GM23338 (cell line): ENCODE measurements around the gene TSSC4. TPM values are rescaled to one million over a fixed set of nuclear protein-coding genes. Genes with fewer than 3 reads are reported as not detected.
"Not testable (repeated sequence)": the region's sequence is repeated elsewhere in the genome, so short reads cannot be mapped to it uniquely, and the experiment has no call there.

ENCODE experiments used
- ATAC-seq: fragments of 200-7000 bp; cut with Tn5 transposase; 3 replicates; pipeline ENCODE4 v1.9.1; 2020
- DNase-seq: peaks from one replicate; pipeline ENCODE4 v3.0.0-alpha.2; 2015; ENCODE audit warnings: low spot score
- H2AFZ ChIP-seq: fragments of 200-600 bp; sonication (generic); 2 replicates; pipeline ENCODE4 v1.8.0; 2016; ENCODE audit warnings: antibody characterized with exemption, mild to moderate bottlenecking, moderate library complexity
- H3F3A ChIP-seq: fragments of 200-600 bp; sonication (generic); replicated peaks from 2 replicates; pipeline ENCODE4 v1.8.0; 2017; ENCODE audit warnings: antibody characterized with exemption, mixed run types, low read depth
- H3K27ac ChIP-seq: fragments of 200-600 bp; sonication (generic); 2 replicates; pipeline ENCODE4 v1.6.1; 2016; ENCODE audit warnings: low read depth
- H3K27me3 ChIP-seq: fragments of 200-600 bp; sonication (generic); 2 replicates; pipeline ENCODE4 v1.8.0; 2016; ENCODE audit warnings: mild to moderate bottlenecking, mixed run types, moderate library complexity; ENCODE audit not compliant: insufficient read depth
- H3K36me3 ChIP-seq: fragments of 200-600 bp; sonication (generic); 2 replicates; pipeline ENCODE4 v1.8.0; 2016; ENCODE audit warnings: mild to moderate bottlenecking; ENCODE audit not compliant: insufficient read depth
- H3K4me1 ChIP-seq: fragments of 200-600 bp; sonication (generic); 2 replicates; pipeline ENCODE4 v1.8.0; 2016; ENCODE audit warnings: mild to moderate bottlenecking, moderate library complexity; ENCODE audit not compliant: insufficient read depth
- H3K4me2 ChIP-seq: fragments of 200-600 bp; sonication (generic); 2 replicates; pipeline ENCODE4 v1.7.1; 2017; ENCODE audit warnings: mixed run types
- H3K4me3 ChIP-seq: fragments of 200-600 bp; sonication (generic); 2 replicates; pipeline ENCODE4 v1.6.1; 2016; ENCODE audit warnings: mixed run types
- H3K79me2 ChIP-seq: fragments of 200-600 bp; sonication (generic); replicated peaks from 2 replicates; pipeline ENCODE4 v1.8.0; 2017; ENCODE audit warnings: mild to moderate bottlenecking; ENCODE audit not compliant: insufficient read depth
- H3K9me2 ChIP-seq: fragments of 200-600 bp; sonication (generic); 2 replicates; pipeline ENCODE4 v1.8.0; 2017; ENCODE audit not compliant: insufficient read depth
- H4K20me1 ChIP-seq: fragments of 200-600 bp; sonication (generic); replicated peaks from 2 replicates; pipeline ENCODE4 v1.8.0; 2017; ENCODE audit warnings: mild to moderate bottlenecking; ENCODE audit not compliant: insufficient read depth
- H3K27ac Mint-ChIP-seq: 2 replicates; pipeline ENCODE4 v1.8.0; 2020; ENCODE audit warnings: inconsistent platforms, mild to moderate bottlenecking, moderate library complexity, mixed read lengths
- H3K27me3 Mint-ChIP-seq: 3 replicates; pipeline ENCODE4 v1.8.0; 2022; ENCODE audit warnings: low read depth, mild to moderate bottlenecking, moderate library complexity, mixed read lengths, inconsistent platforms; ENCODE audit not compliant: insufficient read depth, poor library complexity
- H3K36me3 Mint-ChIP-seq: 3 replicates; pipeline ENCODE4 v1.8.0; 2021; ENCODE audit warnings: low read depth, mild to moderate bottlenecking, inconsistent platforms, moderate library complexity, mixed read lengths
- H3K4me1 Mint-ChIP-seq: 3 replicates; pipeline ENCODE4 v1.8.0; 2020; ENCODE audit warnings: mild to moderate bottlenecking, inconsistent platforms, mixed read lengths
- H3K4me3 Mint-ChIP-seq: 3 replicates; pipeline ENCODE4 v1.8.0; 2021; ENCODE audit warnings: moderate library complexity, mild to moderate bottlenecking, inconsistent platforms, mixed read lengths
- H3K9me3 Mint-ChIP-seq: 3 replicates; pipeline ENCODE4 v1.8.0; 2020; ENCODE audit warnings: moderate library complexity, mild to moderate bottlenecking, inconsistent platforms, mixed read lengths
- JUNB ChIP-seq: IDR thresholded peaks from one replicate; pipeline ENCODE4 v1.6.1; 2016; ENCODE audit warnings: antibody characterized with exemption; ENCODE audit not compliant: unreplicated experiment
- NANOG ChIP-seq: IDR thresholded peaks from 2 replicates; pipeline ENCODE4 v1.6.1; 2016; ENCODE audit warnings: antibody characterized with exemption, borderline replicate concordance
- STAT1 ChIP-seq: IDR thresholded peaks from one replicate; pipeline ENCODE4 v1.6.1; 2016; ENCODE audit warnings: antibody characterized with exemption; ENCODE audit not compliant: unreplicated experiment
- polyA plus RNA-seq: library from polyadenylated mRNA; unstranded; fragments of >200 nt; fragmentation: Nextera tagmentation; extraction: Ambion mirVana; gene quantifications from 2 replicates; pipeline ENCODE4 v1.2.1, GENCODE V29; 2016
- total RNA-seq: library from RNA; depleted of rRNA; stranded (reverse); fragments of >200 nt; shearing (Covaris generic); gene quantifications from 2 replicates; pipeline ENCODE4 v1.2.3, GENCODE V29; 2014
- TF ChIP-seq, protein P1 (sequence below): IDR thresholded peaks from one replicate; pipeline ENCODE4 v1.6.1; 2018; ENCODE audit warnings: antibody characterized with exemption; ENCODE audit not compliant: unreplicated experiment
- TF ChIP-seq, protein P2 (sequence below), 2 experiments: fragments of 200-600 bp in 1 of 2; sonication (generic) in 1 of 2; conservative IDR thresholded peaks; 2 replicates each; pipeline versions ENCODE4 v1.5.1 to v1.6.1; 2016 to 2017; ENCODE audit warnings: antibody characterized with exemption in 2 of 2, low read depth in 2 of 2, mild to moderate bottlenecking in 2 of 2, moderate library complexity in 1 of 2

The TSSC4 gene
- total and polyA plus RNA-seq, 2 experiments from 2014 or later, result 27.5 to 44.3 TPM

DNA sequence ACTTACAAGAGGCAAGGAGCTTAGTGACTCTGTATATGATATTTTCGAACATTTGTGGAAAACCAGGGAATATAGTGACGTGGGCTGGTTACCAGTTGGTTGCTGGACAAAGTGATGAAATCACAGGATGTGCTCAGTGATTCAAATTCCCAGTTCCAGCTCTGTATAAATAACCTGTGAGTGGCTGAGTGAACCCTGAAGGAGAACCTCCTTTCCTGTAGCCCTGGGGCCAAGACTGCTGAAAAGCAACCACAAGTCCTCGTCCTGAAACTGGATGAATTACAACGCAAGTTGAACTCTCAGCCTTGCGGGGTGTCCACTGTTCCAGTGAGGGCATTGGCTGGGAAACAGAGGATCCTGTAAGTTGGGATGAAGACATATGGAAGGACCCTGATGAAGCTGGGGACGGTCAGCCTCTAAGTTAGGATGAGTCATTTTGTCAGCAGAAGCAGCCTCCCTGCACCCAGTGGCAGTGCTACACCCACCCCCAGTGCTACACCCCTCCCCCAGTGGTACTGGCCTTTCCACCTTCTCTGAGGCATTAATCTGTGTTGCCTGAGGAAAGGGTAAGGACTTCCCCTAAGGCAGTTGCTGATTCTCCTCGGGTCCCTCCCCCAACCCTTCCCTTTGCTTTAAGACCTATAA, 45.4 kb upstream of the TSSC4 start (continued):
- TF ChIP-seq, protein P1, sequence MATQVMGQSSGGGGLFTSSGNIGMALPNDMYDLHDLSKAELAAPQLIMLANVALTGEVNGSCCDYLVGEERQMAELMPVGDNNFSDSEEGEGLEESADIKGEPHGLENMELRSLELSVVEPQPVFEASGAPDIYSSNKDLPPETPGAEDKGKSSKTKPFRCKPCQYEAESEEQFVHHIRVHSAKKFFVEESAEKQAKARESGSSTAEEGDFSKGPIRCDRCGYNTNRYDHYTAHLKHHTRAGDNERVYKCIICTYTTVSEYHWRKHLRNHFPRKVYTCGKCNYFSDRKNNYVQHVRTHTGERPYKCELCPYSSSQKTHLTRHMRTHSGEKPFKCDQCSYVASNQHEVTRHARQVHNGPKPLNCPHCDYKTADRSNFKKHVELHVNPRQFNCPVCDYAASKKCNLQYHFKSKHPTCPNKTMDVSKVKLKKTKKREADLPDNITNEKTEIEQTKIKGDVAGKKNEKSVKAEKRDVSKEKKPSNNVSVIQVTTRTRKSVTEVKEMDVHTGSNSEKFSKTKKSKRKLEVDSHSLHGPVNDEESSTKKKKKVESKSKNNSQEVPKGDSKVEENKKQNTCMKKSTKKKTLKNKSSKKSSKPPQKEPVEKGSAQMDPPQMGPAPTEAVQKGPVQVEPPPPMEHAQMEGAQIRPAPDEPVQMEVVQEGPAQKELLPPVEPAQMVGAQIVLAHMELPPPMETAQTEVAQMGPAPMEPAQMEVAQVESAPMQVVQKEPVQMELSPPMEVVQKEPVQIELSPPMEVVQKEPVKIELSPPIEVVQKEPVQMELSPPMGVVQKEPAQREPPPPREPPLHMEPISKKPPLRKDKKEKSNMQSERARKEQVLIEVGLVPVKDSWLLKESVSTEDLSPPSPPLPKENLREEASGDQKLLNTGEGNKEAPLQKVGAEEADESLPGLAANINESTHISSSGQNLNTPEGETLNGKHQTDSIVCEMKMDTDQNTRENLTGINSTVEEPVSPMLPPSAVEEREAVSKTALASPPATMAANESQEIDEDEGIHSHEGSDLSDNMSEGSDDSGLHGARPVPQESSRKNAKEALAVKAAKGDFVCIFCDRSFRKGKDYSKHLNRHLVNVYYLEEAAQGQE, result no peak

GRCh38 chr11:2357246-2357645, 43.3 kb upstream of the TSSC4 start:
- Histone ChIP-seq H2AFZ (no peak overlapping the region), H3K9me2 (no peaks in the 10 kb centered on the region), H3K36me3 (no peaks in the 10 kb centered on the region), H3K4me3 (no peak overlapping the region), H4K20me1 (no peaks in the 10 kb centered on the region), H3K79me2 (no peaks in the 10 kb centered on the region), H3K27me3 (no peaks in the 10 kb centered on the region), H3K4me2 (no peak overlapping the region), H3F3A (no peaks in the 10 kb centered on the region), H3K27ac (no peak overlapping the region), H3K4me1 (no peaks in the 10 kb centered on the region)
- peaks cover 20% of the 10 kb centered on the region for H3K27me3 Mint-ChIP-seq
- no peak overlapping the region for H3K27ac Mint-ChIP-seq
- peaks cover 18% of the 10 kb centered on the region for H3K9me3 Mint-ChIP-seq
- H3K4me3 Mint-ChIP-seq, result no peak overlapping the region
- peaks cover 3% of the 10 kb centered on the region; the same call in 1 of the 3 replicates for H3K36me3 Mint-ChIP-seq
- DNase-seq (no peak), ATAC-seq (no peak)
- H3K4me1 Mint-ChIP-seq, result no peaks in the 10 kb centered on the region; the same call in 2 of the 3 replicates
- TF ChIP-seq NANOG (no peak), STAT1 (no peak), JUNB (no peak)
- TF ChIP-seq, protein P1, result no peak
- TF ChIP-seq, protein P2, sequence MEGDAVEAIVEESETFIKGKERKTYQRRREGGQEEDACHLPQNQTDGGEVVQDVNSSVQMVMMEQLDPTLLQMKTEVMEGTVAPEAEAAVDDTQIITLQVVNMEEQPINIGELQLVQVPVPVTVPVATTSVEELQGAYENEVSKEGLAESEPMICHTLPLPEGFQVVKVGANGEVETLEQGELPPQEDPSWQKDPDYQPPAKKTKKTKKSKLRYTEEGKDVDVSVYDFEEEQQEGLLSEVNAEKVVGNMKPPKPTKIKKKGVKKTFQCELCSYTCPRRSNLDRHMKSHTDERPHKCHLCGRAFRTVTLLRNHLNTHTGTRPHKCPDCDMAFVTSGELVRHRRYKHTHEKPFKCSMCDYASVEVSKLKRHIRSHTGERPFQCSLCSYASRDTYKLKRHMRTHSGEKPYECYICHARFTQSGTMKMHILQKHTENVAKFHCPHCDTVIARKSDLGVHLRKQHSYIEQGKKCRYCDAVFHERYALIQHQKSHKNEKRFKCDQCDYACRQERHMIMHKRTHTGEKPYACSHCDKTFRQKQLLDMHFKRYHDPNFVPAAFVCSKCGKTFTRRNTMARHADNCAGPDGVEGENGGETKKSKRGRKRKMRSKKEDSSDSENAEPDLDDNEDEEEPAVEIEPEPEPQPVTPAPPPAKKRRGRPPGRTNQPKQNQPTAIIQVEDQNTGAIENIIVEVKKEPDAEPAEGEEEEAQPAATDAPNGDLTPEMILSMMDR (conservative IDR thresholded peaks at IDR 0.05; ENCODE audit: low read depth in 2 of 2), result no peak

GRCh38 chr11:2357651-2358050, 42.9 kb upstream of the TSSC4 start:
- H3K27ac Mint-ChIP-seq, H3K4me1 Mint-ChIP-seq, H3K4me2 ChIP-seq, H3K4me1 ChIP-seq, H3K79me2 ChIP-seq, DNase-seq, H3F3A ChIP-seq, H2AFZ ChIP-seq, ATAC-seq, H3K27me3 ChIP-seq, H3K4me3 ChIP-seq, H3K27ac ChIP-seq, H4K20me1 ChIP-seq, H3K36me3 ChIP-seq, H3K4me3 Mint-ChIP-seq, H3K9me2 ChIP-seq, H3K36me3 Mint-ChIP-seq: not testable (repeated sequence)
- peaks cover 15% of the 10 kb centered on the region for H3K9me3 Mint-ChIP-seq
- H3K27me3 Mint-ChIP-seq, result peaks cover 16% of the 10 kb centered on the region
